IPS-11a (cell line): ENCODE measurements around the gene PARN.

ENCODE experiments used
- H3K4me3 ChIP-seq: one replicate; pipeline ENCODE4 v1.5.1; 2013; ENCODE audit warnings: low read depth, low read length, control low read depth

Gene PARN

GRCh38 chr16:14476183-14476582 lies 153.9 kb downstream of the PARN start:
- H3K4me3 ChIP-seq = no peak overlapping the region

- H3K4me3 ChIP-seq = no peak overlapping the region
Observed at GRCh38 chr16:14475370-14476139, 154.5 kb downstream of the PARN start.

GRCh38 chr16:14473488-14473887 lies 156.6 kb downstream of the PARN start:
- no peak overlapping the region for H3K4me3 ChIP-seq

DNA sequence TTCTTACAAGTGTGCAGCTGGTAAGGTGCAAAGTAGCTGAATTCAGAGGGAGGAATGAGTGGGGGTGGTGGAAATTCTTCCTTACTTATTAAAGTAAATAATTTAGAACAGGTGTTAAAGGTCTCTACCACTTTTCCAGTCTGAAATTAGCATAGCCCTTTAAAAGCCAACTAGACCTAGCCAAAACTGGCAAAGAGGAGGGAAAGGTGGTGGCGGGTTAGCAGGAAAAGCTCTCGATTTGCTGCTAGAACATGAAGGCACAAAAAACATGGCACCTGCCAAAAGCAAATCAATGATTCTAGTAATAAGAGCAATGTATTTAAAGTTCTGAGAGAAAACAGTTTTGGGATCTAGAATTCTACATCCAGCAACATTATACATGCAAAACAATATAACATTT lies 157.7 kb downstream of the PARN start:
- no peak overlapping the region for H3K4me3 ChIP-seq

GRCh38 chr16:14470788-14471187 lies 159.3 kb downstream of the PARN start:
- no peak overlapping the region for H3K4me3 ChIP-seq

DNA sequence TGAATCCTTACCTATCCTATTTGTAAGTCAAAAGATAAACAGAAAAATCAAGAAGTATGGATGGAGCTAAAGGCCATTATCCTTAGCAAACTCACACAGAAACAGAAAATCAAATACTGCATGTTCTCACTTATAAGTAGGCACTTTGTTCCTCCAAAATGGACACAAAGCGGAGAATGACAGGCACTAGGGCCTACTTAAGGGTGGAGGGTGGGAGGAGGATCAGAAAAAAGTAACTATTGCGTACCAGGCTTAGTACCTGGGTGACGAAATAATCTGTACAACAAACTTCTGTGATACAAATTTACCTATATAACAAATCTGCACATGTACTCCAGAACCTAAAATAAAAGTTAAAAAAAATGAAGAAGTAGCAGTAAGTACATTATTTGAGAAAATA lies 164.3 kb downstream of the PARN start:
- H3K4me3 ChIP-seq = no peak overlapping the region

DNA sequence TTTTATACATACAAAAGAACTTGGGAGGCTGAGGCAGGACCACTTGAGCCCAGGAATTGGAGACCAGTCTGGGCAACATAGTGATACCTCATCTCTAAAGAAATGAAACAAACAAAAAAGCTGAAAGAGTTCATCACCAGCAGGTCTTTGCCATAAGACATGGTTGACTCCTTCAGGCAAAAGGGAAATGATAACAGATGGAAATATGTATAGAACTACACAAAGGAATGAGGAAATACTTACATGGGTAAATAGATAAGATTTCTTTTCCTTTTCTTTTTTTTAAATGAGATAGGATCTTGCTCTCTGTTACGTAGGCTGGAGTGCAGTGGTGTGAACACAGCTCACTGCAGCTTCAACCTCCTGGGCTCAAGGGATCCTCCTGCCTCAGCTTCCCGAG lies 165.3 kb downstream of the PARN start:
- H3K4me3 ChIP-seq = no peak overlapping the region

- no peak overlapping the region for H3K4me3 ChIP-seq
Observed at GRCh38 chr16:14464192-14464591, 165.9 kb downstream of the PARN start.

DNA sequence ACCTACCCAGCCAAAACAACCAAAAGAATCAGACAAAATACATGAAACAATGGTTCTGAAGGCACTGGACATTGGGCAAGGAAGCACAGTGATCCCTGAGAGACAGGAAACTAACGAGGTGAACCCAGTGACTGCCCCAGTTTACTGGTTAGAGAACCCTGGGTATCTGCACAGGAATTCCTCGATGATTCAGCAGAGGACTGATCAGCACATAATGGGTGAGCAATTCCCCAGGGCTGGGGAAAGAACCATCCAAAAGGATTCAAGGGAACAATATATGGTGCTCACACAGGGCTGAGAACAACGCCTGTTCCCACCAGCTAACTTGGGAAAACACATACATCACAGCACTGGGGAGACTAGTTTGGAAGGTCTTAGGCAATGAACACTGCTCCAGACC lies 167.2 kb downstream of the PARN start:
- H3K4me3 ChIP-seq = no peak overlapping the region

GRCh38 chr16:14460726-14461125 lies 169.3 kb downstream of the PARN start:
- no peak overlapping the region for H3K4me3 ChIP-seq

DNA sequence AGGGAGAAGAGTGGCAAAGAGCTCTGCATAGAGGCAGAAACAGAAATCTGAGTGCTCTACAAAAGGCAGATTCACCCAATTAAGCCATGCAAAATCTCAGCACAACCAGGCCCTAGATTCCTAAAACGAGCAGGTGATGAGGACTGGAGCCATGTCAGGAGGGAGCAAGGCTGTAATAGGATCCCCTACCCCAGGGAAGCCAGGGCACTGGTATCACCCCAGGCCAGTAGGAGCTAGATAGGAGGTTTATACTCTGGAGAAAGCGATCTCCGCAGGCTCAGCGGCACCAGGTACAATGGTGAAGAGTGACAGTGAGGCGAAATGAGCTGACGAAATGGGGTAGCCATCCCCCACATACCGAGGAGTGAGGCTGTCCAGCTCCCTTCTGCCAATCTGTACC lies 171.5 kb downstream of the PARN start:
- H3K4me3 ChIP-seq = no peak overlapping the region

DNA sequence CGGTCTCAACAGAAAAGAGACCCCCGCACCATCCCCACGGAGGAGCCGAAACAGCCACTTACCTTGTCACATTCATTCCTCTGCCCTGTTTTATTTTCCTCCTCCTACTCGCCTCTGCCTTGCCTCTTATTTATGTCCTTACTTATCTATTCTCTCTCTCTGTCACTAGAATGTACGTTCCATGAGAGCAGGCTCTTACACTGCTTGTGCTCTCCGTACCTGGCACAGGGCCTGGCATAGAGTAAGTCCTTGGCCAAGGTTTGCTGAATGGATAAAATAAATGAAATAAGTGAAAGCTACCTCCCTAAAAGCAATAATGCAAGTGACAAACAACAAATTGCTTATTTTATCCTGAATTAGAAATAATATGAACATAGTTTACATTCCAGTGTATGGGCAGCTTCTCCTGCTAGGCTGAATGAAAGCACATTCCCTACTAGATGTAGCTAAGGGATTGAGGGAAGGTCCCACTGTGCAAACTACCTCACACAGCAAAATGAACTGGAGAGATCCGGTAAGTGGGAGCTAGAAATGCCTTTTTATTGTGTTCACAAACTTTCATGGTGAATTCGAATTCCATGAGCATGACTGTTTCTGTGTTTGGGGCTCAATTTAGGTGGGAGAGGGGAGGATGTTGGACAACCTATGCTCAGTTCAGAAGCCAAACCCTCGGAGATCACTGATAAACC lies 173.1 kb downstream of the PARN start:
- H3K4me3 ChIP-seq = no peak overlapping the region

DNA sequence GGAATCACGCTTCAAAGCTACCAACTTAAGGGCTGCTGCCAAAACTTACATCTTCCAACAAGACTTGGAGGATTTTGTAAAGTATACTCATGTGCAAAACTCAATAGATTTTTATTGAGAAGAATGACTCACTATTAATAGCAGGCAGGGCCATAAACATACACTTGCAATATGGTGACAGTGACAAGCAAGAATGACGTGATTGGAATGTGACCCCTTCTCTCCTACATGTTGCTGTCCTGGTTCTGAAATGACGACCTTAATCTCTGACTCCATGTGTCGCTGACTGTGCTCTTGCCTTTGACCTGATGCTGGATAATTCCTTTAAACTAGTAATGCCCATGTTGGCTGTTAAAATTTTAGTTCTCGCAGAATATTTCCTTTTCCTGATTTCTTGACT lies 174.5 kb downstream of the PARN start:
- H3K4me3 ChIP-seq = no peak overlapping the region

GRCh38 chr16:14454391-14454790 lies 175.7 kb downstream of the PARN start:
- no peak overlapping the region for H3K4me3 ChIP-seq

DNA sequence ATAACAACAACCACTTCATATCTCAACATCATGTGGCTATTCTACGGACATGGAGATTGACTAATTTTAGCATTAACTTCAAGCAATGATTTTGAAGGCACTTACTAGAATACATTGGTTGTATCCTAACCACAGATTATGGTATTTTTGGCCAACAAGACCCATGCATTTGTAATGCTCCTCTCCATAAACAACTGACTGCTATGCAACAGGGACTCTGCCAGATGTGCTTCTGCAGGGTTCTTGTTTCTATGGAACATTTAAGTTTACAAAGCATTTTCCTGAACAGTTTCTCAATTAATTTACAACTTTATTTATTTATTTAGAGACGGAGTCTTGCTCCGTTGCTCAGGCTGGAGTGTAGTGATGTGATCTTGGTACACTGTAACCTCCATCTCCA lies 178.0 kb downstream of the PARN start:
- H3K4me3 ChIP-seq = no peak overlapping the region

GRCh38 chr16:14450846-14451245 lies 179.2 kb downstream of the PARN start:
- no peak overlapping the region for H3K4me3 ChIP-seq

- H3K4me3 ChIP-seq = no peak overlapping the region
Observed at GRCh38 chr16:14449790-14450480, 180.1 kb downstream of the PARN start.

DNA sequence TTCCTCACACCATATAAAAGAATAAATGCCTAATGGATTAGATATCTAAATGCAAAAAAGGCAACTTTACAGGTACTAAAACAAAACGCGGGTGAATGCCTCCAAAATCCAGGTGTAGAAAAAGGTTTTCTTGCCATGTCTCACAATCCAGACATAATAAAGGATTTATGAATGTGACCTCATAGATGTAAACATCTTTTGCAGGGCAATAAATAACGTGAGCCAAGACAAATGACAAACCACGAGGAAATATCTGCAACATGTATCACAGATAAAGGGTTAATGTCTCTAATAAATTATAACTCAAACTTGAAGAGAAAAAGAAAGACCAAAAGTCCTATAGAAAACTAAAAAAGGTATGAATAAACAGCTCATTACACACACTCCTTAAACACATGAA lies 180.7 kb downstream of the PARN start:
- H3K4me3 ChIP-seq = no peak overlapping the region

DNA sequence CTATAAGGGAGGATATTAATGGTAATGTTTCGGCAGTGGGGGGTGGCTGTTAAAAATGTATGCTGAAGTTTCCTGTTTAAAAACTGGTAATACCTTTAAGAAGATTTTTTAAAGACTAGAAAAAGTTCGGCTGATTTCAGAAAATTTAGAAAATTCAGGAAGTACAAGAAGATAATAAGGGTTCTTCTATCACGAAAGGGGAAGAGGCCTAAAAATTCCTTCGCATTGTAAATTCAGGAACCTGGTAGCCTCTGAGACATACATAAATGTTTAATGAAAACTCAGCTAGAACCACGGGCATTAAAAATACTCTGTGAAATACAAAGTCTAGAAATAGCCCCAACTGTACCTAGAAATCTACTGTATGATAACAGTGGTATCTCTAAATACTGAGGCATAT lies 181.2 kb downstream of the PARN start:
- no peak overlapping the region for H3K4me3 ChIP-seq

- no peak overlapping the region for H3K4me3 ChIP-seq
Observed at GRCh38 chr16:14447783-14448182, 182.3 kb downstream of the PARN start.

DNA sequence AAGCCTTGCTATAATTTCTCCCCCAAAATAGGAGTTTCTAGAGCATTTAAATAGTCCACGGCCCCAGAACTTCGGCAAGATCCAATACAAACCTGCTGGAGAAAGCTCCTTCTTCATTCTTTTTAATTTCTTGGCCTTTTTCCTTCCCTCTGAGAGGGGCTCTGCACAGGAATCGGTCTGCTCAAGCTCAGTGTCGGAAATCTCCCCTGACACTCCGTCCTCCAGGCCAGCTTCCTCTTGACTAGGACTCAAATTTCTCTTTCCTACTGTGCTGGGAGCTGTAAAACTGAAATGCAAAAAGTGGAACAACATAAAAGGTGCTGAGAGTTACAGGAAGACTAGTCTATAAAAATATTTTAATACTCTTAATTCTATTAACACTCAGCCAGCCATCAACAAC lies 183.3 kb downstream of the PARN start:
- no peak overlapping the region for H3K4me3 ChIP-seq
